H9 (cell line): ENCODE results near the gene IL3RA. TPM values are rescaled to one million over a fixed set of nuclear protein-coding genes. Genes with fewer than 3 reads are reported as not detected.

Experiments
- DNase-seq: peaks from one replicate; pipeline ENCODE4 v3.0.0-alpha.2; 2017
- H2AFZ ChIP-seq: one replicate; pipeline ENCODE4 v1.6.1; 2013; ENCODE audit warnings: mild to moderate bottlenecking, low read length, control low read depth, moderate library complexity
- H2AK5ac ChIP-seq: 2 replicates; pipeline ENCODE4 v1.6.1; 2013; ENCODE audit warnings: low read length, control low read depth, mixed read lengths; ENCODE audit not compliant: insufficient read length
- H2BK120ac ChIP-seq: one replicate; pipeline ENCODE4 v1.6.1; 2013; ENCODE audit warnings: low read depth, mild to moderate bottlenecking, low read length, control low read depth, inconsistent platforms; ENCODE audit not compliant: poor library complexity, severe bottlenecking
- H2BK12ac ChIP-seq: 2 replicates; pipeline ENCODE4 v1.6.1; 2013; ENCODE audit warnings: low read length, control low read depth, mixed read lengths, low read depth; ENCODE audit not compliant: insufficient read length
- H2BK15ac ChIP-seq: 2 replicates; pipeline ENCODE4 v1.6.1; 2013; ENCODE audit warnings: low read depth, low read length, control low read depth
- H2BK20ac ChIP-seq: one replicate; pipeline ENCODE4 v1.6.1; 2013; ENCODE audit warnings: low read depth, mild to moderate bottlenecking, low read length, control low read depth, inconsistent platforms; ENCODE audit not compliant: poor library complexity, severe bottlenecking
- H2BK5ac ChIP-seq: 2 replicates; pipeline ENCODE4 v1.6.1; 2013; ENCODE audit warnings: low read length, control low read depth, mixed read lengths; ENCODE audit not compliant: insufficient read length
- H3K14ac ChIP-seq: 2 replicates; pipeline ENCODE4 v1.6.1; 2013; ENCODE audit warnings: low read length, control low read depth; ENCODE audit not compliant: insufficient read depth
- H3K18ac ChIP-seq: 2 replicates; pipeline ENCODE4 v1.6.1; 2013; ENCODE audit warnings: low read depth, mild to moderate bottlenecking, mixed read lengths, low read length, control low read depth; ENCODE audit not compliant: insufficient read length
- H3K23ac ChIP-seq: 2 replicates; pipeline ENCODE4 v1.6.1; 2013; ENCODE audit warnings: low read length, control low read depth, mixed read lengths, low read depth; ENCODE audit not compliant: insufficient read length
- H3K23me2 ChIP-seq: 2 replicates; pipeline ENCODE4 v1.6.1; 2013; ENCODE audit warnings: low read depth, mild to moderate bottlenecking, mixed read lengths, low read length, control low read depth; ENCODE audit not compliant: insufficient read length, poor library complexity, severe bottlenecking
- H3K27ac ChIP-seq: 2 replicates; pipeline ENCODE4 v1.5.1; 2013; ENCODE audit warnings: low read length, control low read depth, mixed read lengths, low read depth; ENCODE audit not compliant: insufficient read length
- H3K27me3 ChIP-seq: 2 replicates; pipeline ENCODE4 v1.6.1; 2013; ENCODE audit warnings: low read length, control low read depth, inconsistent platforms; ENCODE audit not compliant: insufficient read depth
- H3K4ac ChIP-seq: 2 replicates; pipeline ENCODE4 v1.6.1; 2013; ENCODE audit warnings: low read depth, mild to moderate bottlenecking, control low read depth, inconsistent platforms, low read length, moderate library complexity
- H3K4me1 ChIP-seq: 2 replicates; pipeline ENCODE4 v1.6.1; 2013; ENCODE audit warnings: low read length, control low read depth, inconsistent platforms; ENCODE audit not compliant: insufficient read depth
- H3K4me2 ChIP-seq: 2 replicates; pipeline ENCODE4 v1.6.1; 2013; ENCODE audit warnings: low read length, control low read depth, mixed read lengths; ENCODE audit not compliant: insufficient read length, insufficient read depth
- H3K56ac ChIP-seq: 2 replicates; pipeline ENCODE4 v1.6.1; 2013; ENCODE audit warnings: low read depth, mild to moderate bottlenecking, mixed read lengths, low read length, control low read depth; ENCODE audit not compliant: insufficient read length
- H3K79me1 ChIP-seq: 2 replicates; pipeline ENCODE4 v1.6.1; 2013; ENCODE audit warnings: low read depth, mild to moderate bottlenecking, moderate library complexity, low read length, control low read depth, inconsistent platforms; ENCODE audit not compliant: insufficient read depth, poor library complexity, severe bottlenecking
- H3K79me2 ChIP-seq: 2 replicates; pipeline ENCODE4 v1.6.1; 2013; ENCODE audit warnings: low read length, control low read depth, inconsistent platforms; ENCODE audit not compliant: insufficient read depth
- H3K9ac ChIP-seq: 2 replicates; pipeline ENCODE4 v1.6.1; 2013; ENCODE audit warnings: low read length, control low read depth, mixed read lengths; ENCODE audit not compliant: insufficient read length; ENCODE audit errors: extremely low read depth
- H3K9me3 ChIP-seq: one replicate; pipeline ENCODE4 v1.6.1; 2013; ENCODE audit warnings: low read depth, low read length, inconsistent platforms; ENCODE audit not compliant: control insufficient read depth
- H3T11ph ChIP-seq: one replicate; pipeline ENCODE4 v1.6.1; 2013; ENCODE audit warnings: mild to moderate bottlenecking, low read length, control low read depth, inconsistent platforms
- H4K20me1 ChIP-seq: one replicate; pipeline ENCODE4 v1.6.1; 2013; ENCODE audit not compliant: control insufficient read depth, insufficient read length, insufficient read depth
- H4K5ac ChIP-seq: 2 replicates; pipeline ENCODE4 v1.6.1; 2013; ENCODE audit warnings: low read depth, mild to moderate bottlenecking, mixed read lengths, low read length, control low read depth; ENCODE audit not compliant: insufficient read length
- H4K8ac ChIP-seq: replicated peaks from 2 replicates; pipeline ENCODE4 v1.6.1; 2013; ENCODE audit warnings: low read length, control low read depth, mixed read lengths, low read depth; ENCODE audit not compliant: insufficient read length
- H4K91ac ChIP-seq: 2 replicates; pipeline ENCODE4 v1.6.1; 2013; ENCODE audit warnings: low read depth, mild to moderate bottlenecking, moderate library complexity, mixed read lengths, low read length, control low read depth; ENCODE audit not compliant: insufficient read length
- H3K27ac Mint-ChIP-seq, 3 experiments: 2 replicates in 2 of 3; 3 replicates in 1 of 3; pipeline ENCODE4 v1.8.0; 2020 to 2021; ENCODE audit warnings: mixed read lengths in 3 of 3, mild to moderate bottlenecking in 1 of 3, moderate library complexity in 1 of 3
- H3K27me3 Mint-ChIP-seq: 2 replicates; pipeline ENCODE4 v1.8.0; 2021; ENCODE audit warnings: low read depth, mild to moderate bottlenecking, moderate library complexity, mixed read lengths
- H3K36me3 Mint-ChIP-seq, 3 experiments: 2 replicates in 2 of 3; 3 replicates in 1 of 3; pipeline ENCODE4 v1.8.0; 2020 to 2021; ENCODE audit warnings: low read depth in 3 of 3, mixed read lengths in 3 of 3; ENCODE audit not compliant: insufficient read depth in 1 of 3
- H3K4me1 Mint-ChIP-seq, 2 experiments: 2 replicates each; pipeline ENCODE4 v1.8.0; 2020; ENCODE audit warnings: mixed read lengths in 2 of 2
- H3K4me3 Mint-ChIP-seq, 2 experiments: 2 replicates in 1 of 2; 3 replicates in 1 of 2; pipeline ENCODE4 v1.8.0; 2020 to 2021; ENCODE audit warnings: mild to moderate bottlenecking in 2 of 2, mixed read lengths in 2 of 2, moderate library complexity in 1 of 2
- H3K9me3 Mint-ChIP-seq, 2 experiments: 2 replicates in 1 of 2; 3 replicates in 1 of 2; pipeline ENCODE4 v1.8.0; 2020; ENCODE audit warnings: mild to moderate bottlenecking in 2 of 2, mixed read lengths in 2 of 2, moderate library complexity in 1 of 2
- WGBS: extraction: QIAGEN DNeasy Blood & Tissue Kit; methylation state at CpG from one replicate; pipeline ENCODE4 v1.1.7; 2013; ENCODE audit warnings: missing lambda C conversion rate, low lambda C conversion rate, mixed read lengths; ENCODE audit not compliant: insufficient read length; ENCODE audit errors: extremely low coverage; 5-methylcytosine and 5-hydroxymethylcytosine counted together
- total RNA-seq: library from RNA; stranded (reverse); gene quantifications from 2 replicates; pipeline ENCODE4 v1.2.1, GENCODE V29; 2021
- TF ChIP-seq, protein P1 (sequence below): fragments of 200-600 bp; sonication (generic); conservative IDR thresholded peaks from 3 replicates; pipeline ENCODE4 v1.8.0; 2021; ENCODE audit warnings: antibody characterized with exemption, mild to moderate bottlenecking

Gene IL3RA
- total RNA-seq, 1 experiment from 2014 or later, result 0.24 TPM

DNA sequence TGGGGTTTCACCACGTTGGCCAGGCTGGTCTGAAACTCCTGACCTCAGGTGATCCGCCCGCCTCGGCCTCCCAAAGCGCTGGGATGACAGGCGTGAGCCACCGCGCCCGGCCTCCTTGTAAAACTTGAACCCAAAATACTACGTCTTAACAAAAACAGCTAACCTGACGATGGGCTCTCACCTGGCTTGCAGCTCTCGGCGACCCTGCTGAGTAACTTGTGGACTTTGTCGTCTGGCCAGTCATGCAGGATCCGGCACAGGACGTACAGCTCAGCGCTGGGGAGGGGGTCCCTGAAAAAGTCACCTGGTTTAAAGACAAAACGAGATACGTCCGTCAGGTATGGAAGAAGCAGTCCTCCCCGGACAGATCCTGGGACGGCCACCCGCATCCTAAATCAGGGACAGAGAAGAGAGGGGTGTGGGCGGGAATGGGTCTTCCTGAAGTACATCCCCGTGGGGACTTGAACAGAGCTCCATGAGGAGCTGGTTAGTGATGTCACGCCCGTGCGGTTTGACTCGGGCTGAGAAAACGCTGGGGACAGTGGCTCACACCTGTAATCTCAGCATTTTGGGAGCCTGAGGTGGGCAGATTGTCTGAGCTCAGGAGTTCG lies 76.1 kb downstream of the IL3RA start:
- H2BK5ac ChIP-seq, result no peak overlapping the region
- no peak overlapping the region for H2AK5ac ChIP-seq
- H3T11ph ChIP-seq, result no peak overlapping the region
- no peak overlapping the region for H3K18ac ChIP-seq
- no peak overlapping the region for H3K4ac ChIP-seq
- no peak overlapping the region for H2BK120ac ChIP-seq
- no peak overlapping the region for H3K23ac ChIP-seq
- no peak overlapping the region for H3K56ac ChIP-seq
- no peak overlapping the region for H3K9ac ChIP-seq
- Mint-ChIP-seq H3K9me3 (no peaks in the 10 kb centered on the region), H3K27ac (no peak overlapping the region; a peak in 2 of 7 replicates), H3K36me3 (peaks cover 17 to 48% (median 38%) of the 10 kb centered on the region in 3 experiments; a peak in 6 of 7 replicates), H3K4me3 (no peak overlapping the region), H3K4me1 (no peaks in the 10 kb centered on the region), H3K27me3 (no peaks in the 10 kb centered on the region)
- H4K20me1 ChIP-seq, result no peaks in the 10 kb centered on the region
- no peak overlapping the region for H3K14ac ChIP-seq
- H3K27me3 ChIP-seq, result no peaks in the 10 kb centered on the region
- no peak overlapping the region for H2BK15ac ChIP-seq
- no peak overlapping the region for H2AFZ ChIP-seq
- H2BK12ac ChIP-seq, result no peak overlapping the region
- no peaks in the 10 kb centered on the region for H3K79me1 ChIP-seq
- no peak overlapping the region for H3K4me2 ChIP-seq
- H4K91ac ChIP-seq, result no peak overlapping the region
- TF ChIP-seq, protein P1, sequence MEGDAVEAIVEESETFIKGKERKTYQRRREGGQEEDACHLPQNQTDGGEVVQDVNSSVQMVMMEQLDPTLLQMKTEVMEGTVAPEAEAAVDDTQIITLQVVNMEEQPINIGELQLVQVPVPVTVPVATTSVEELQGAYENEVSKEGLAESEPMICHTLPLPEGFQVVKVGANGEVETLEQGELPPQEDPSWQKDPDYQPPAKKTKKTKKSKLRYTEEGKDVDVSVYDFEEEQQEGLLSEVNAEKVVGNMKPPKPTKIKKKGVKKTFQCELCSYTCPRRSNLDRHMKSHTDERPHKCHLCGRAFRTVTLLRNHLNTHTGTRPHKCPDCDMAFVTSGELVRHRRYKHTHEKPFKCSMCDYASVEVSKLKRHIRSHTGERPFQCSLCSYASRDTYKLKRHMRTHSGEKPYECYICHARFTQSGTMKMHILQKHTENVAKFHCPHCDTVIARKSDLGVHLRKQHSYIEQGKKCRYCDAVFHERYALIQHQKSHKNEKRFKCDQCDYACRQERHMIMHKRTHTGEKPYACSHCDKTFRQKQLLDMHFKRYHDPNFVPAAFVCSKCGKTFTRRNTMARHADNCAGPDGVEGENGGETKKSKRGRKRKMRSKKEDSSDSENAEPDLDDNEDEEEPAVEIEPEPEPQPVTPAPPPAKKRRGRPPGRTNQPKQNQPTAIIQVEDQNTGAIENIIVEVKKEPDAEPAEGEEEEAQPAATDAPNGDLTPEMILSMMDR, result no peak
- H3K27ac ChIP-seq, result no peak overlapping the region
- no peak for DNase-seq
- H3K9me3 ChIP-seq, result no peaks in the 10 kb centered on the region
- H3K23me2 ChIP-seq, result no peaks in the 10 kb centered on the region
- no peaks in the 10 kb centered on the region for H3K79me2 ChIP-seq
- H4K5ac ChIP-seq, result no peak overlapping the region
- WGBS, result no CpG with 5 or more reads among the region's 31 CpGs
- no peak overlapping the region for H2BK20ac ChIP-seq
- no peak overlapping the region for H4K8ac ChIP-seq
- no peaks in the 10 kb centered on the region for H3K4me1 ChIP-seq
